ENCODE results near the gene PPP1R27.

- TF ChIP-seq HOXA7 (CRISPR knock-in tag; IDR thresholded peaks at IDR 0.05) (no peak), POLR2A (IDR thresholded peaks at IDR 0.05; ENCODE audit: low read length) (no peak), RAD21 (conservative IDR thresholded peaks at IDR 0.05 in 1 of 2, IDR thresholded peaks at IDR 0.05 in 1 of 2) (no peak), CEBPB (IDR thresholded peaks at IDR 0.05) (no peak), POLR2AphosphoS2 (conservative IDR thresholded peaks at IDR 0.05; ENCODE audit: low read length) (no peak), REST (IDR thresholded peaks at IDR 0.05) (no peak), BHLHE40 (IDR thresholded peaks at IDR 0.05; ENCODE audit: low read depth, low read length) (no peak)
- TF ChIP-seq, protein P1, sequence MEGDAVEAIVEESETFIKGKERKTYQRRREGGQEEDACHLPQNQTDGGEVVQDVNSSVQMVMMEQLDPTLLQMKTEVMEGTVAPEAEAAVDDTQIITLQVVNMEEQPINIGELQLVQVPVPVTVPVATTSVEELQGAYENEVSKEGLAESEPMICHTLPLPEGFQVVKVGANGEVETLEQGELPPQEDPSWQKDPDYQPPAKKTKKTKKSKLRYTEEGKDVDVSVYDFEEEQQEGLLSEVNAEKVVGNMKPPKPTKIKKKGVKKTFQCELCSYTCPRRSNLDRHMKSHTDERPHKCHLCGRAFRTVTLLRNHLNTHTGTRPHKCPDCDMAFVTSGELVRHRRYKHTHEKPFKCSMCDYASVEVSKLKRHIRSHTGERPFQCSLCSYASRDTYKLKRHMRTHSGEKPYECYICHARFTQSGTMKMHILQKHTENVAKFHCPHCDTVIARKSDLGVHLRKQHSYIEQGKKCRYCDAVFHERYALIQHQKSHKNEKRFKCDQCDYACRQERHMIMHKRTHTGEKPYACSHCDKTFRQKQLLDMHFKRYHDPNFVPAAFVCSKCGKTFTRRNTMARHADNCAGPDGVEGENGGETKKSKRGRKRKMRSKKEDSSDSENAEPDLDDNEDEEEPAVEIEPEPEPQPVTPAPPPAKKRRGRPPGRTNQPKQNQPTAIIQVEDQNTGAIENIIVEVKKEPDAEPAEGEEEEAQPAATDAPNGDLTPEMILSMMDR (IDR thresholded peaks at IDR 0.05) = no peak
Measured at GRCh38 chr17:81810892-81811704, 23.8 kb downstream of the PPP1R27 start.

Data from A549 (cell line).